H1 (cell line): ENCODE measurements around the gene PER2. TPM values are rescaled to one million over a fixed set of nuclear protein-coding genes. Genes with fewer than 3 reads are reported as not detected.

Experiments used
- CBX8 ChIP-seq: fragments of 300-800, 300-1000 bp; sonication (generic); IDR thresholded peaks from 2 replicates; pipeline ENCODE4 v1.7.1; 2016; ENCODE audit warnings: low read depth, low read length, borderline replicate concordance
- CTCF ChIP-seq, 3 experiments: IDR thresholded peaks; 1 replicate in 2 of 3; 2 replicates in 1 of 3; pipeline versions ENCODE4 v1.5.1 to v1.6.1; 2011; ENCODE audit warnings: low read length in 3 of 3, mild to moderate bottlenecking in 3 of 3, inconsistent platforms in 2 of 3, low read depth in 1 of 3, moderate library complexity in 1 of 3; ENCODE audit not compliant: insufficient read depth in 1 of 3; ENCODE audit errors: control extremely low read depth in 1 of 3
- JUND ChIP-seq: IDR thresholded peaks from 2 replicates; pipeline ENCODE4 v1.6.1; 2011; ENCODE audit warnings: mild to moderate bottlenecking, improper control_type of control experiment, low read length
- MAFK ChIP-seq: IDR thresholded peaks from 2 replicates; pipeline ENCODE4 v1.6.1; 2012; ENCODE audit warnings: low read depth, mild to moderate bottlenecking, improper control_type of control experiment, low read length
- RAD21 ChIP-seq, 2 experiments: IDR thresholded peaks in 1 of 2; conservative IDR thresholded peaks in 1 of 2; 2 replicates each; pipeline ENCODE4 v1.6.1; 2011; ENCODE audit warnings: low read depth in 2 of 2, low read length in 2 of 2, improper control_type of control experiment in 1 of 2, inconsistent platforms in 1 of 2, mild to moderate bottlenecking in 1 of 2, moderate library complexity in 1 of 2
- SAP30 ChIP-seq: fragments of 300-600 bp; sonication (generic); IDR thresholded peaks from 2 replicates; pipeline ENCODE4 v1.7.1; 2012; ENCODE audit warnings: low read length, moderate library complexity, mild to moderate bottlenecking, inconsistent platforms; ENCODE audit not compliant: insufficient read depth, insufficient replicate concordance
- SP2 ChIP-seq: IDR thresholded peaks from 2 replicates; pipeline ENCODE4 v1.6.1; 2012; ENCODE audit warnings: mild to moderate bottlenecking, low read length, inconsistent platforms
- YY1 ChIP-seq: IDR thresholded peaks from 2 replicates; pipeline ENCODE4 v1.6.1; 2011; ENCODE audit warnings: low read depth, mild to moderate bottlenecking, low read length
- ZNF274 ChIP-seq: IDR thresholded peaks from 2 replicates; pipeline ENCODE4 v1.7.0; 2012; ENCODE audit warnings: low read length, borderline replicate concordance; ENCODE audit errors: extremely low read depth
- polyA plus RNA-seq, 7 experiments: library from polyadenylated mRNA; depleted of rRNA in 3 of 7; stranded (reverse) in 5 of 7; unstranded in 2 of 7; fragments of >200 nt in 5 of 7; fragments of 200-250 nt in 2 of 7; gene quantifications; 1 replicate in 5 of 7; 2 replicates in 1 of 7; 4 replicates in 1 of 7; pipeline versions ENCODE4 v1.2.1 to v1.2.3, GENCODE V29; 2011 to 2013; ENCODE audit warnings: missing spikeins in 2 of 7, mixed read lengths in 2 of 7
- total RNA-seq: library from RNA; stranded (reverse); fragmentation: NEBNext Ultra II Directional; extraction: Animal tissue kit (Norgen Biotek cat#: 25700); gene quantifications from 2 replicates; pipeline ENCODE4 v1.2.1, GENCODE V29; 2021

The PER2 gene
- total and polyA plus RNA-seq, 2 of the 8 experiments (the other 6 are each of a cell fraction or from before 2014, with no cell fraction given): 0.91 to 5.5 TPM

GRCh38 chr2:238286987-238287736 is 1.2 kb downstream of the PER2 start (continued):
- TF ChIP-seq CTCF (IDR thresholded peaks at IDR 0.05; ENCODE audit: control extremely low read depth in 1 of 3, insufficient read depth in 1 of 3, low read depth in 1 of 3, low read length in 3 of 3): no peak
- TF ChIP-seq SP2: no peak
- no peak for TF ChIP-seq CBX8
- no peak for TF ChIP-seq RAD21 (IDR thresholded peaks at IDR 0.05 in 1 of 2, conservative IDR thresholded peaks at IDR 0.05 in 1 of 2; ENCODE audit: low read depth in 2 of 2, low read length in 2 of 2)
- no peak for TF ChIP-seq JUND
- no peak for TF ChIP-seq MAFK
- no peak for TF ChIP-seq ZNF274
- no peak for TF ChIP-seq SAP30
- TF ChIP-seq YY1: no peak
